DMS 273 (cell line): ENCODE measurements around the gene PAQR4.
A peak's percentile ranks its signal among the peaks of the same experiment; 100 is the strongest.

Experiments
- DNase-seq: peaks from one replicate; lab custom pipeline; 2025; ENCODE audit not compliant: unreplicated experiment; lab: John Stamatoyannopoulos, UW

The PAQR4 gene

DNA sequence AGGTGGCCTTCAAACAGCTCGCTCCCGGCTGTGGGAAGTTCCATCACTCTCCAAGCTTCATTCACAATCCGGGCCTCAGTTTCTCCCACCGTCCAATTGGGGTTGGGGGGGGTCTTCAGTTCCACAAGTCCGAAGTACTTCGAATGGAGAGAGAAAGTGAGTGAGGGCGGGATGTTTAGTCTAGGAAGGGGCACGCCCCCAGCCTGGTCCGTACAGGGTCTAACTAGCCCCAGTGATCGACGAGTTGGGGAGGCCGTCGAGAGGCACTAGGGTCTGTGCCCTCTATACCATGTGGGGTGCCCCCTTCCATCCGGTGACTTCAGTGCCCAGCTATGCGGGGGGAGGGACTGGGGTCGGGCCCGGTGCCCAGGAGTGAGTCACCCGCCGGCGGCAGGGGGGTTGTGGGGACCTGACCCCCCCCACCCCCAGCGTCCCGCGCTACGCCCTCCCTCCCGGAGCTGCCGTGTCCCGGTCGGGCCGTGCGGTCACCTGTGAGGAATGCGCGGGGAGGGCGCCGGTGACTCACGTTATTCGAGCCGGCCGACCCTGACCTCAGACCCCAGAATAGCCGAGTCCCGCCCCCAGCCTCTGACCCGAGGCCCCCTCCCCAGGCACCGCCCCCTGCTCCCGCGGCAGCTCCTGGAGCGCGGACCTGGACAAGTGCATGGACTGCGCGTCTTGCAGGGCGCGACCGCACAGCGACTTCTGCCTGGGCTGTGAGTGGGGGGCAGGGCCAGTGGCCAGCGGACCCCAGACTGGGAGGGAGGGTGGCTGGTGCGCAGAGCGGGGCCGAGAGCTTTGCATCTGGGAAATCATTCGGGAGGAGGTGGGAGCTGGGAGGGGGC, 51.7 kb downstream of the PAQR4 start:
- DNase-seq: peak; percentile 78

DNA sequence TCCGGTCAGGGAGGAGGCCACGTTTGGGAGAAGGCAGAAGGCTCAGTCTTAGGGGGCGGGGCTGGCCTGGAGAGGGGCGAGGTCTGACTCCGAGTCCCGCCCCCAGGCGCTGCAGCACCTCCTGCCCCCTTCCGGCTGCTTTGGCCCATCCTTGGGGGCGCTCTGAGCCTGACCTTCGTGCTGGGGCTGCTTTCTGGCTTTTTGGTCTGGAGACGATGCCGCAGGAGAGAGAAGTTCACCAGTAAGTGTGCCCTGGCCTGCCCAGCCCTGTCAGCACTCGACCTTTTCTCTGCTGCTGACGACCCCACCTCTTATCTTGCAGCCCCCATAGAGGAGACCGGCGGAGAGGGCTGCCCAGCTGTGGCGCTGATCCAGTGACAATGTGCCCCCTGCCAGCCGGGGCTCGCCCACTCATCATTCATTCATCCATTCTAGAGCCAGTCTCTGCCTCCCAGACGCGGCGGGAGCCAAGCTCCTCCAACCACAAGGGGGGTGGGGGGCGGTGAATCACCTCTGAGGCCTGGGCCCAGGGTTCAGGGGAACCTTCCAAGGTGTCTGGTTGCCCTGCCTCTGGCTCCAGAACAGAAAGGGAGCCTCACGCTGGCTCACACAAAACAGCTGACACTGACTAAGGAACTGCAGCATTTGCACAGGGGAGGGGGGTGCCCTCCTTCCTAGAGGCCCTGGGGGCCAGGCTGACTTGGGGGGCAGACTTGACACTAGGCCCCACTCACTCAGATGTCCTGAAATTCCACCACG, 52.5 kb downstream of the PAQR4 start:
- DNase-seq: peak; percentile 93

DNA sequence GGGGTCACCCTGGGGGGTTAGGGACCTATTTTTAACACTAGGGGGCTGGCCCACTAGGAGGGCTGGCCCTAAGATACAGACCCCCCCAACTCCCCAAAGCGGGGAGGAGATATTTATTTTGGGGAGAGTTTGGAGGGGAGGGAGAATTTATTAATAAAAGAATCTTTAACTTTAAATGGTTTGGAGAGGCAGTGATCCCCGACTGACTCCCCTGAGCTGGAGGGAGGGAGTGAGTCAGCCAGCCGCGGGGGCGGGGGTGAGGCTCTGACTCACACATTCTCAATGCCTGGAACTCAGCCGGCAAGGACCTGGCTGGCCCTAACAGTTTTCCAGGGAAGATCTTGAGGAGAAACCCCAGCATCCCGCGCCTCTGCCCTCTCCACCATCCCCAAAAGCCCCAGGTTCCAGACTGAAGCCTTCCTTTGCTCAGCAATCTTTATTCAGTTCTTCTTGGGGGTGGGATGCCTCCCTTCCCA, 53.1 kb downstream of the PAQR4 start:
- peak; percentile 90 for DNase-seq

DNA sequence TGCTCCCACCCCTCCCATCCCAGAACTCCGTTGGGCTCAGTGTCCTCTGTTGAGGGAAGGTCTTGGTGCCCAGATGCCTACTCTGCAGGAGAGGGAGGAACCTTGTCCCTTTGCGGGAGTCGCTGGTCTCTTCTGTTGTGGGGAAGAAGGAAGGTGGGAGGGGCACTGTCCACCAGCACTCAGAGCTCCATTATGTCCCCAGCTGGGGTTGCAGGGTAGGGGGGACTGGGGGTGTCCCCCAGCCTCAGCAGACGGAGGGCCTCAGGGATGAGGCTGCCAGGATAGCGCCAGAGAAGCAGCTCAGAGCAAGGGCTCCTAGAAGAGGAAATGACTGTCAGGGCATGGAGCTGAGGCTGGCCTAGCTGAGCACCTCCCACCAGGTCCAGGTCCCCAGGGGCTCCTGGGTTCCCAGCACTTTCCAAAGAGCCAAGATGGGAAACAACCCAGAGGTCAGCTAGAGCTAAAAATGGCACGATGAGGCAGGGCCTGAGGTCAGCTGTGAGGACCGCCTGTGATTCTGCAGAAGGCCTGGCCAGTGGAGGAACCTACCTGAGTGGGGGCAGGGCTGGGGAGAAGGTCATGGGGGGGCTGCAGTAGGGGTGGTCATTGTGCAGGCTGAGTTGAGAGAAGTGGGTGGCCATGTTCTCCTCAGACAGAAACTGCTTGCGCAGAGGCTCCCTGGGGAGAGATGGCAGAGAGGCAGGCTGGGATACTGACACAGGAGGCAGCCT, 53.7 kb downstream of the PAQR4 start:
- no peak for DNase-seq
